HG03432 (cell line): Measurements from ENCODE around the gene AGAP1.
"Not testable (repeated sequence)": the region's sequence is repeated elsewhere in the genome, so short reads cannot be mapped to it uniquely, and the experiment has no call there.

ENCODE experiments used
- ATAC-seq: cut with Tn5 transposase; IDR thresholded peaks from one replicate; pipeline ENCODE4 v1.9.1; 2021; ENCODE audit warnings: mild to moderate bottlenecking, moderate library complexity; ENCODE audit not compliant: unreplicated experiment

AGAP1 gene

DNA sequence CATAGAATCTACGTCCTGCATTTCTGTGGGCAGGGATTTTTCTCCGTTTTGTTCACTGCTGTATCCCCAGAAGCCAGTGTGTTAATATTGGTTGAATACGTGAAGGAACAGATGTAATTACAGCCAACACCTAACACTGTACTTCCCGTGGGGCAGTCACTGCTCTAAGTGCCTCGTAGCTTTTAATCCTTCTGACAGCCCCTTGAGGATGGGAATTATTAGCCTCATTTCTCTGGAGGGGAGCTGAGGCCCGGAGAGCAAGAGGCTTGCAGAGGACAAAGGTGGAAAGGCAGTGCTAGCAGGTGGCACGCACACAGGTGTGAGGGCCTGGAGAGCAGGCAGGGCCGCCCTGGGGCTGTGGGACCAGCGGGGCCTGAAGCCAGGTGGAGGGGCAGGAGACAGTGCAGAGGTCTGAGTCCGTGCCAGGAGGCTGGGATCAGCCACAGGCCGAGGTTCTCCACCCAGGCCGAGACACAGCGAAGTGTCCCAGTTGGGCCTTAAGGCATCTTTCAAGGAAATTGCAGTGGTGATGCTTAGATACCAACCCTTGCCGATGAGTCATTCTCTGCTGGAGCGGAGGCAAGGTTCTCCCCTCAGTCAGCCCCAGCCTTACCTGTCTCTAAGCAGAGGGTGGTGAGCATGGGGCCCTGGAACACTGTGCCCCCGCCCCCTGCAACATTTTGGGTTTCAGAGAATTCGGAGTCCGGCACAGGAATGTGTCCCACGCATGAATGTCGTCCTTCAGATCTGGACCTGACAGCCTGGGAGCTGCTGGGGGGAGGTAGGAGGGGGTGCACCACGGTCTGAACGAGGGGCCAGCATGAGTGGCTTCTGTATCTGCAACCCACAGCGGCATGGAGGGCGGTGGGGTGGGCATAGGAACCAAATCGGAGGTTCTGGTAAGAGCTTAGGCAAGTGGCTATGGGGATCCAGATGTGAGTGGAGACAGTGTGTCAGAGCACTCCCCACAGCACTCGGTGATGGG is 551.7 kb downstream of the AGAP1 start:
- no peak for ATAC-seq

GRCh38 chr2:236046715-236047114 is 552.9 kb downstream of the AGAP1 start:
- no peak for ATAC-seq

GRCh38 chr2:236047176-236047575 is 553.3 kb downstream of the AGAP1 start:
- ATAC-seq, result no peak

DNA sequence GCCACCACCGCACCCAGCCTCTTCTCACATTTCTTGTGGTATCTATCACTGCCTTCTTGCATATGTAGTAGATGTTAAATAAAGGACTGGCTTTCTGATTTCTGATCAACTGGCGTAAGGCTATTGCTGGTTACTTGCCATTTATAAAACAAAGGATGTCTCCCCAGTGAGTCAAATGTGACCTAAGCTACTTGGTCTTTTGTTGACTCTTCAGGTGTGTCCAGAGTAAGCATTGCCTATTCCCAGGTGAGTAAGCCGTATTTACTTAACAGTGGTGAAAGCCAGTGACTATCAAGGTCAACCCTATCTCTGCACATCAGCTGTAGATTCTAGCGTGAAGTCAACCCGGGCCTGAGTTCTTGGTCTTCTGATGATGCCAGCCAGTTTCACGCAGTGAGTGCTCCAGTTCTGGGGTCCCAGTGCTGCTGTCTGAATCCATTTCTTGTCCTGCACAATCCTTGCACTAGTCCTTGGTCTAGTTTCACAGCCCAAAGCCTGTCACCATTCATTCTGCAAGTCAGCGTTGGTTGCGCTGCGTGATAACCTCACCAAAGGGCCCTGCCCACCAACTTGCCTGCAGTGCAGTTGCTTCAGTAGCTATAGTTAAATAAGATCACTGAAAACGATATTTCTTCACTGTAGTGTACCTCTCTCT is 554.2 kb downstream of the AGAP1 start:
- ATAC-seq, result no peak

GRCh38 chr2:236049981-236050380 is 556.1 kb downstream of the AGAP1 start:
- ATAC-seq, result no peak

DNA sequence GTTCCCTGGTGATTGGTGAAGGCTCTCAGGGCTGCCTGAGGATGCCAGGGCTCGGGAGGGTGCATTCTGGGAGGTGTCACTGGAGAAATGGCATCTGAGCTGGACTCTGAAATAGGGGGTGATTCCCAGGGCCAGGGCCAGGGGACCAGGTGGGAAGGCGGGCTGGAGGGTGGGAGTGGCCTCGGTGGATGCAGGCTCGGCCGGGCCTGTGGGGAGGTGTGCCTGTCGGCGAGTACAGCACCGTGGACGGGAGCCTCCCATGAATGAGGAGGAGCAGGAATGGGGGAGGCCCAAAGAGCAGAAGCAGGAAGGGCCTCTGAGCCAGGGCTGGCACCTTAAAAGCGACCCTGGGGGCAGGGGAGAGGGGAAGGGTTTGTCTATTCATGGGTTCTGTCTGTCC is 557.5 kb downstream of the AGAP1 start:
- no peak for ATAC-seq

GRCh38 chr2:236051806-236052205 is 558.0 kb downstream of the AGAP1 start:
- no peak for ATAC-seq

DNA sequence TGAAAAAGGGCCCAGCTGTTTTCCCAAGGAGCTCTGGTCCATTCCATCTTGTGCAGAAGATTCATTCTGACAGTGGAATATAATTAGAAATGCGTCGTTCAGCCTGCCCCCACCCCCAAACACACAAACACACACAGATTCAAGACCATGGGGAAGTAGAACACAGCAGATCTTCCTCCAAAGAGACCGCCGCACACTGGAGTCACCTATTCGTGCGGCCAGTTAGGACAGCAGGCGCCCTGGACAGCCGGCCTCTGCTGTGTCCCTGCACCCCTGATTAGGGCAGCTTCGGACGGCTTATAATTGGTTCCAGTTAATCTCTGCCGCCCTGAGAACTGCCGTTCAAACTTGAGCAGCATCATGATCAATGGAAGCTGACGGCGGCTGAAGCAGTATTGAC is 558.4 kb downstream of the AGAP1 start:
- ATAC-seq, result no peak

DNA sequence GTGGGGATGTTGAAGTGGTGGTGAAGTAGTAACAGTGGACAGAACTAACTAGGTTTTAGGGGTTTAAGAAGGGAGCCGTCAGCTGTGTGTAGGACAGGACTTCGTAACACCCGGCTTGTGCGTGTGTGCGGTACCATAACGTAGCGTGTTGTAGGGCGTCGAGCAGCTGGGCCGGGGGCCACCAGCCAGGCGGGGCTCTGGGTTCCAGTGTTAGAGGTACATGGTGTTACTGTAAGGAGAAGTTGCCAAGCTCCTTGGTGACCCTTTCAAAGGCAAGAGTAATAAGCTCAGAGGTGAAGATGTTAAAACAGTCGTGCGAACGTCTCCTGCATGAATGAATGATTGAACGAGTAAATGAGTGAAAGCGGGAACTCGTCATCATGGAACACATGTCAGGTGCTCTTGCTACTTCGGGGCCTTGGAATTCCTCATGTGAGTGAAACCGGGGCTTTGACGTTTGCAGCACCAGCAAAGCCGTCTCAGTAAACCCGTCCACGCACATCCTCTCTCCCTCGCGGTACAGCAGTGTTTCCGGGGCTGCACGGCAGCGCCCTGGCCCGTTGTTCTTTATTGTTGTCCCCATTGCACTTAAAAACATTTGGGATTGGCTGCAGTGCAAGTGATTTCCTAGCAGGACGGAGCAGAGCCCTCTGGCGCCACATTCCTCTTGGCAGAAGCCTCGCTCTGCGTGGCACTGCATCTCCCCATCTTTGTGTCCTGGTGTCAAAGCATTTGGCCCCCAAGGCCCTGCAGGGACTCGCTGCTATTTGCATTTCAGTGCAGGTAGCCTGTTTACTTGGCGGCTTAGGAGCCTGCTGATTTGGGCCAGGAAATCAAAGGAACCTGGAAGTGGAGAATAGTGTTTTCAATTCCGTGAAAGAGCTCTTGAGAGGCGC is 559.3 kb downstream of the AGAP1 start:
- ATAC-seq, result no peak

- no peak for ATAC-seq
Measured at GRCh38 chr2:236054125-236054524, 560.3 kb downstream of the AGAP1 start.

DNA sequence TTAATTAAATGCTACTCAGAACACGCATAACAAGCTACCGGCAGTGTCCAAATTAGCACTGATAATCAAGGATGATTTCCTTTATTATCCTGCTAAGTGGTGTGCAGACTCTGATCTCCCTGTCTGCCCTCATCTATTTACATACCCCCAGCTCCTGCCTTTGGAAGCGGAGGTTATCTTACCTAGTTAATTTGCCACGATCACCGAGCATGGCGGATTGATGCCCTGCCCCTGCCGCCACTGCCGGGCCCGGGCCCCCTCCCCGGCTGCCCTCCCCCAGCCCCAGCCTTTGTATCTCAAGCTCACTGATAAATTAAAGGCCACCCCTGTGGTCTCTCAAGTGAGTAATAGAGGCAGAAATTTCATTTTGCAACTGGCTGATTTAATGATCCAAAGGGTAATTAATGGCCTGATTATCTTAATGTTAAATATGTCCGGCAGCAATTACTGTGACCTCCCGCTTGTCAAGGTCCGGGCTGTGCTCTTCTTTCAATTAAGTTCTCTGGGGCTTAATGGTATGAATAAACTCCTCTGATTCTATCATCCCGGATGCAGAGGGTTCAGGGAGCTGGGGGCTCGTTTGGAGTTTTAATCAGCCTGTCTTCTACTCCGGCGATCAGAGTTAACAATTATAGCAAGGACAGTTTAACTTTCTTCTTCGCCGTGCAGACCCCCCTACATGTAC is 560.9 kb downstream of the AGAP1 start:
- no peak for ATAC-seq

- ATAC-seq, result no peak
Measured at GRCh38 chr2:236055471-236055870, 561.6 kb downstream of the AGAP1 start.

GRCh38 chr2:236056141-236056540 is 562.3 kb downstream of the AGAP1 start:
- ATAC-seq, result no peak

GRCh38 chr2:236057375-236057774 is 563.5 kb downstream of the AGAP1 start:
- ATAC-seq, result no peak

- no peak for ATAC-seq
Measured at GRCh38 chr2:236061497-236061896, 567.7 kb downstream of the AGAP1 start.

DNA sequence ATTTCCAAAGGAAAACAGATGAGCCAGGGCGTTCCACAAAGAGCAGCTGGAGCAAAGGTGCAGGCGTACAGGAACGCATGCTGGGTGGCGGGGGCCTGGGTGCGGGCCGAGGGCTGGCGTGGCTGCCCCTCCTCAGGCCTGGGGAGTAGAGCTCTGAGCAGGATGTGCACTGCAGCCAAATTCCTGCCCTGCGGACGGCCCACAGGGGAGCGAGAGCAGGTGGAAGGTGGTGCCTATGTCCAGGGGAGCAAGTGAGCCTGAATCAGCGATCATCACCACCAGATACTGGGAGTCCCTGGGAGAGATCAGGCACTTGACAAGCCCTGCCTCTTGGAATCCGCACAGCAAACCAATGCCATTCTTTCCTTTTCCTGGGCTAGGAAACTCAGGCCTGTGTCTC is 568.1 kb downstream of the AGAP1 start:
- no peak for ATAC-seq

DNA sequence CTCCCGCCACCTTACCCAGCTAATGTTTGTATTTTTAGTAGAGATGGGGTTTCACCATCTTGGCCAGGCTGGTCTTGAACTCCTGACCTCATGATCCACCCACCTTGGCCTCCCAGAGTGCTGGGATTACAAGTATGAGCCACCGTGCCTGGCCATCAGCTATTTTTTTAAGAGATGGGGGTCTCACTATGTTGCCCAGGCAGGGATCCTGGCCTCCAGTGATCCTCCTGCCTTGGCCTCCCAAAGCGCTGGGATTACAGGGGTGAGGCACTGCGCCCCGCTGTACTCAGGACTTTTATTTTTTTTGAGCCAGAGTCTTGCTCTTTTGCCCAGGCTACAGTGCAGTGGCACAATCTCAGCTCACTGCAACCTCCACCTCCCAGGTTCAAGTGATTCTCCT is 569.0 kb downstream of the AGAP1 start:
- ATAC-seq, result not testable (repeated sequence)

DNA sequence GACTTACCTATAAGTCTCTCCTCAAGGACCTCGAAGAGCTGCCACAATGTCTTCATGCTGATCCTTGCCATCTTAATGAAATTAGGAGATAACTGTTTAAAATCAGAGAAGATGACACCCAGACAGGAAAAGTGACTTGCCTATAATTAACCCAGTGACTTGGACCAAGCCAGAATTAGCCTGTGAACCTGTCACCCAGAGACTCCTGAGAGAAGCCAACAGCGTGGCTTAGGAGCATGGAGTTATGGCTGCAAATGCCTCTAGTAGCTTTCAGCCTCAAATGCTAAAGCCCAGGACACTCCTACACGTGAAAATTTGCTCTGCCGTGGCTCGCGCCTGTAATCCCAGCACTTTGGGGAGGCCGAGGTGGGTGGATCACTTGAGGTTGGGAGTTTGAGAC is 570.2 kb downstream of the AGAP1 start:
- no peak for ATAC-seq

- ATAC-seq, result no peak
Measured at GRCh38 chr2:236065314-236066160, 571.7 kb downstream of the AGAP1 start.

DNA sequence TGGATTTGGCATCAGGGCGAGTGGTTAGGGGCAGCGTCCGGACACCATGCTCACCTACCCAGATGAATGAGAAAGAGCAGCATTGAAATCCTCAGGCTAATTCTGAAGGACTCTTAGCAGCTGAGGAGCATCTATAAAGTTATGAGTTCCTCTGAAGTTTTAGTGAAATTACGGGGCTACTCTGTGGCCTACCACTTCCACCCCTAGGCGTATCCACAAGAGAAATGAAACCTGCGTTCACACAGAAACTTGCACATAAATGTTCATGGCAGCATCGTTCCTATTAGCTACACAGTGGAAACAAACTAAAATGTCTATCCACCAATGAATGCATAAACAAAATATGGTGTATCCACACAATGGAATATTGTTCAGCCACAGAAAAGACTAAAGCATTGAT is 576.4 kb downstream of the AGAP1 start:
- no peak for ATAC-seq
